ENCODE results near the gene GON4L. TPM values are rescaled to one million over a fixed set of nuclear protein-coding genes. Genes with fewer than 3 reads are reported as not detected.

The GON4L gene
- total and polyA plus RNA-seq, 2 experiments from 2014 or later, result 45.2 to 93.1 TPM

DNA sequence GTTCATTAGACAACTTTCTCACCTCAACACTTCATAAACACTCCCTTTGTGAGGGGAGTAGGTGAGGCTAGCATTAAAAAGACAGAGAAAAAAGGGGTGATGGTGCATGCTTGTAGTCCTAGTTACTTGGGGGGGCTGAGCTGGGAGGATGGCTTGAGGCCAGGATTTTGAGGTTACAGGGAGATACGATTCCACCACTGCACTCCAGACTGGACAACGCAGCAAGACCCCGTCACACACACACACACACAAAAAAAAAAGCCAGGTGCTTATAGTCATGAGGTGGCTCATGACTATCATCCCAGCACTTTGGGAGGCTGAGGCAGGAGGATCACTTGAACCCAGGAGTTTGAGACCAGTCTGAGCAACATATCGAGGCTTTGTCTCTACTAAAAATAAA, 29.6 kb downstream of the GON4L start:
- Mint-ChIP-seq H3K27ac (no peak overlapping the region), H3K4me1 (no peaks in the 10 kb centered on the region), H3K27me3 (ENCODE audit: insufficient read depth, low read depth, poor library complexity) (peaks cover 7% of the 10 kb centered on the region), H3K36me3 (ENCODE audit: low read depth) (peaks cover 35% of the 10 kb centered on the region), H3K4me3 (no peak overlapping the region), H3K9me3 (no peaks in the 10 kb centered on the region; the same call in 2 of the 3 replicates)
- Histone ChIP-seq H3K4me1 (ENCODE audit: insufficient read depth) (no peaks in the 10 kb centered on the region), H3K79me2 (replicated peaks; ENCODE audit: insufficient read depth) (peaks cover 19% of the 10 kb centered on the region), H3K27ac (ENCODE audit: low read depth) (no peak overlapping the region), H3K27me3 (ENCODE audit: insufficient read depth) (no peaks in the 10 kb centered on the region), H2AFZ (no peak overlapping the region), H3F3A (replicated peaks; ENCODE audit: low read depth) (no peaks in the 10 kb centered on the region), H3K4me3 (no peak overlapping the region), H3K36me3 (ENCODE audit: insufficient read depth) (peaks cover 12% of the 10 kb centered on the region; the same call in 1 of the 2 replicates), H4K20me1 (replicated peaks; ENCODE audit: insufficient read depth) (no peaks in the 10 kb centered on the region; the same call in none of the 2 replicates), H3K4me2 (no peak overlapping the region), H3K9me2 (ENCODE audit: insufficient read depth) (no peaks in the 10 kb centered on the region)
- ATAC-seq, result no peak
- DNase-seq (ENCODE audit: low spot score), result no peak
- TF ChIP-seq JUNB (IDR thresholded peaks at IDR 0.05; ENCODE audit: unreplicated experiment) (no peak), ZNF331 (CRISPR knock-in tag; IDR thresholded peaks at IDR 0.05; ENCODE audit: low read depth) (no peak), POLR2AphosphoS5 (IDR thresholded peaks at IDR 0.05; ENCODE audit: low read depth) (no peak), EZH2phosphoT487 (IDR thresholded peaks at IDR 0.05; ENCODE audit: unreplicated experiment) (no peak), STAT1 (IDR thresholded peaks at IDR 0.05; ENCODE audit: unreplicated experiment) (no peak), NANOG (IDR thresholded peaks at IDR 0.05; ENCODE audit: borderline replicate concordance) (no peak), ZNF114 (CRISPR knock-in tag; IDR thresholded peaks at IDR 0.05) (no peak), EZH2 (IDR thresholded peaks at IDR 0.05; ENCODE audit: low read depth, unreplicated experiment) (no peak), CREB1 (CRISPR knock-in tag; IDR thresholded peaks at IDR 0.05; ENCODE audit: low read depth) (no peak)
- TF ChIP-seq, protein P1, sequence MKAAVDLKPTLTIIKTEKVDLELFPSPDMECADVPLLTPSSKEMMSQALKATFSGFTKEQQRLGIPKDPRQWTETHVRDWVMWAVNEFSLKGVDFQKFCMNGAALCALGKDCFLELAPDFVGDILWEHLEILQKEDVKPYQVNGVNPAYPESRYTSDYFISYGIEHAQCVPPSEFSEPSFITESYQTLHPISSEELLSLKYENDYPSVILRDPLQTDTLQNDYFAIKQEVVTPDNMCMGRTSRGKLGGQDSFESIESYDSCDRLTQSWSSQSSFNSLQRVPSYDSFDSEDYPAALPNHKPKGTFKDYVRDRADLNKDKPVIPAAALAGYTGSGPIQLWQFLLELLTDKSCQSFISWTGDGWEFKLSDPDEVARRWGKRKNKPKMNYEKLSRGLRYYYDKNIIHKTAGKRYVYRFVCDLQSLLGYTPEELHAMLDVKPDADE (IDR thresholded peaks at IDR 0.05), result no peak
- TF ChIP-seq, protein P2, sequence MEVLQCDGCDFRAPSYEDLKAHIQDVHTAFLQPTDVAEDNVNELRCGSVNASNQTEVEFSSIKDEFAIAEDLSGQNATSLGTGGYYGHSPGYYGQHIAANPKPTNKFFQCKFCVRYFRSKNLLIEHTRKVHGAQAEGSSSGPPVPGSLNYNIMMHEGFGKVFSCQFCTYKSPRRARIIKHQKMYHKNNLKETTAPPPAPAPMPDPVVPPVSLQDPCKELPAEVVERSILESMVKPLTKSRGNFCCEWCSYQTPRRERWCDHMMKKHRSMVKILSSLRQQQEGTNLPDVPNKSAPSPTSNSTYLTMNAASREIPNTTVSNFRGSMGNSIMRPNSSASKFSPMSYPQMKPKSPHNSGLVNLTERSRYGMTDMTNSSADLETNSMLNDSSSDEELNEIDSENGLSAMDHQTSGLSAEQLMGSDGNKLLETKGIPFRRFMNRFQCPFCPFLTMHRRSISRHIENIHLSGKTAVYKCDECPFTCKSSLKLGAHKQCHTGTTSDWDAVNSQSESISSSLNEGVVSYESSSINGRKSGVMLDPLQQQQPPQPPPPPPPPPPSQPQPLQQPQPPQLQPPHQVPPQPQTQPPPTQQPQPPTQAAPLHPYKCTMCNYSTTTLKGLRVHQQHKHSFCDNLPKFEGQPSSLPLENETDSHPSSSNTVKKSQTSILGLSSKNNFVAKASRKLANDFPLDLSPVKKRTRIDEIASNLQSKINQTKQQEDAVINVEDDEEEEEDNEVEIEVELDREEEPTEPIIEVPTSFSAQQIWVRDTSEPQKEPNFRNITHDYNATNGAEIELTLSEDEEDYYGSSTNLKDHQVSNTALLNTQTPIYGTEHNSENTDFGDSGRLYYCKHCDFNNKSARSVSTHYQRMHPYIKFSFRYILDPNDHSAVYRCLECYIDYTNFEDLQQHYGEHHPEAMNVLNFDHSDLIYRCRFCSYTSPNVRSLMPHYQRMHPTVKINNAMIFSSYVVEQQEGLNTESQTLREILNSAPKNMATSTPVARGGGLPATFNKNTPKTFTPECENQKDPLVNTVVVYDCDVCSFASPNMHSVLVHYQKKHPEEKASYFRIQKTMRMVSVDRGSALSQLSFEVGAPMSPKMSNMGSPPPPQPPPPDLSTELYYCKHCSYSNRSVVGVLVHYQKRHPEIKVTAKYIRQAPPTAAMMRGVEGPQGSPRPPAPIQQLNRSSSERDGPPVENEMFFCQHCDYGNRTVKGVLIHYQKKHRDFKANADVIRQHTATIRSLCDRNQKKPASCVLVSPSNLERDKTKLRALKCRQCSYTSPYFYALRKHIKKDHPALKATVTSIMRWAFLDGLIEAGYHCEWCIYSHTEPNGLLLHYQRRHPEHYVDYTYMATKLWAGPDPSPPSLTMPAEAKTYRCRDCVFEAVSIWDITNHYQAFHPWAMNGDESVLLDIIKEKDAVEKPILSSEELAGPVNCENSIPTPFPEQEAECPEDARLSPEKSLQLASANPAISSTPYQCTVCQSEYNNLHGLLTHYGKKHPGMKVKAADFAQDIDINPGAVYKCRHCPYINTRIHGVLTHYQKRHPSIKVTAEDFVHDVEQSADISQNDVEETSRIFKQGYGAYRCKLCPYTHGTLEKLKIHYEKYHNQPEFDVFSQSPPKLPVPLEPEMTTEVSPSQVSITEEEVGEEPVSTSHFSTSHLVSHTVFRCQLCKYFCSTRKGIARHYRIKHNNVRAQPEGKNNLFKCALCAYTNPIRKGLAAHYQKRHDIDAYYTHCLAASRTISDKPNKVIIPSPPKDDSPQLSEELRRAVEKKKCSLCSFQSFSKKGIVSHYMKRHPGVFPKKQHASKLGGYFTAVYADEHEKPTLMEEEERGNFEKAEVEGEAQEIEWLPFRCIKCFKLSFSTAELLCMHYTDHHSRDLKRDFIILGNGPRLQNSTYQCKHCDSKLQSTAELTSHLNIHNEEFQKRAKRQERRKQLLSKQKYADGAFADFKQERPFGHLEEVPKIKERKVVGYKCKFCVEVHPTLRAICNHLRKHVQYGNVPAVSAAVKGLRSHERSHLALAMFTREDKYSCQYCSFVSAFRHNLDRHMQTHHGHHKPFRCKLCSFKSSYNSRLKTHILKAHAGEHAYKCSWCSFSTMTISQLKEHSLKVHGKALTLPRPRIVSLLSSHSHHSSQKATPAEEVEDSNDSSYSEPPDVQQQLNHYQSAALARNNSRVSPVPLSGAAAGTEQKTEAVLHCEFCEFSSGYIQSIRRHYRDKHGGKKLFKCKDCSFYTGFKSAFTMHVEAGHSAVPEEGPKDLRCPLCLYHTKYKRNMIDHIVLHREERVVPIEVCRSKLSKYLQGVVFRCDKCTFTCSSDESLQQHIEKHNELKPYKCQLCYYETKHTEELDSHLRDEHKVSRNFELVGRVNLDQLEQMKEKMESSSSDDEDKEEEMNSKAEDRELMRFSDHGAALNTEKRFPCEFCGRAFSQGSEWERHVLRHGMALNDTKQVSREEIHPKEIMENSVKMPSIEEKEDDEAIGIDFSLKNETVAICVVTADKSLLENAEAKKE (CRISPR knock-in tag; IDR thresholded peaks at IDR 0.05), result no peak
